HepG2 (cell line): ENCODE data around the gene MAN2C1. TPM values are rescaled to one million over a fixed set of nuclear protein-coding genes. Genes with fewer than 3 reads are reported as not detected.

Source experiments
- BRD4 ChIP-seq: sonication (generic); formaldehyde crosslinking; IDR thresholded peaks from 2 replicates; pipeline ENCODE4 v1.4.0; 2020; ENCODE audit warnings: missing genetic modification reagents
- DMAP1 ChIP-seq: IDR thresholded peaks from 2 replicates; pipeline ENCODE4 v1.6.1; 2016
- ERF ChIP-seq: IDR thresholded peaks from 2 replicates; pipeline ENCODE4 v1.6.1; 2018; ENCODE audit warnings: missing biosample characterization, missing genetic modification reagents
- GTF3A ChIP-seq: sonication (generic); formaldehyde crosslinking; conservative IDR thresholded peaks from 2 replicates; pipeline ENCODE4 v1.4.0; 2020; ENCODE audit warnings: mild to moderate bottlenecking, missing genetic modification reagents
- HMGA1 ChIP-seq: sonication (generic); formaldehyde crosslinking; conservative IDR thresholded peaks from 2 replicates; pipeline ENCODE4 v1.4.0; 2020; ENCODE audit warnings: missing genetic modification reagents
- HOXA7 ChIP-seq: sonication (generic); formaldehyde crosslinking; IDR thresholded peaks from 2 replicates; pipeline ENCODE4 v1.8.1; 2022; ENCODE audit warnings: mild to moderate bottlenecking, missing genetic modification reagents, moderate library complexity
- KLF6 ChIP-seq: IDR thresholded peaks from 2 replicates; pipeline ENCODE4 v1.8.0; 2016; ENCODE audit warnings: missing biosample characterization, missing genetic modification reagents
- NR2F1 ChIP-seq, 2 experiments: fragments of 450-650 bp in 1 of 2; formaldehyde crosslinking in 1 of 2; IDR thresholded peaks; 2 replicates each; pipeline versions ENCODE4 v1.5.0 to v1.6.1; 2016 to 2020; ENCODE audit warnings: mild to moderate bottlenecking in 1 of 2, missing compliant biosample characterization in 1 of 2, missing genetic modification reagents in 1 of 2, moderate library complexity in 1 of 2
- NR2F2 ChIP-seq: IDR thresholded peaks from 2 replicates; pipeline ENCODE4 v1.6.1; 2012; ENCODE audit warnings: low read depth, inconsistent platforms, borderline replicate concordance
- NR2F6 ChIP-seq, 2 experiments: IDR thresholded peaks; 2 replicates each; pipeline ENCODE4 v1.6.1; 2016; ENCODE audit warnings: antibody characterized with exemption in 1 of 2, mild to moderate bottlenecking in 1 of 2
- PAX8 ChIP-seq: sonication (generic); formaldehyde crosslinking; IDR thresholded peaks from 2 replicates; pipeline ENCODE4 v1.8.0; 2022; ENCODE audit warnings: mild to moderate bottlenecking, missing genetic modification reagents, borderline replicate concordance
- RCOR2 ChIP-seq: IDR thresholded peaks from 2 replicates; pipeline ENCODE4 v1.6.1; 2016; ENCODE audit warnings: missing biosample characterization, missing genetic modification reagents
- RXRA ChIP-seq: sonication (generic); formaldehyde crosslinking; IDR thresholded peaks from 2 replicates; pipeline ENCODE4 v1.5.1; 2020; ENCODE audit warnings: missing genetic modification reagents
- SATB2 ChIP-seq: sonication (generic); formaldehyde crosslinking; IDR thresholded peaks from 2 replicates; pipeline ENCODE4 v1.5.0; 2020; ENCODE audit warnings: missing genetic modification reagents
- SRY ChIP-seq: sonication (generic); formaldehyde crosslinking; IDR thresholded peaks from 2 replicates; pipeline ENCODE4 v1.8.0; 2022; ENCODE audit warnings: mild to moderate bottlenecking, missing genetic modification reagents
- ZBTB38 ChIP-seq: sonication (generic); formaldehyde crosslinking; IDR thresholded peaks from 2 replicates; pipeline ENCODE4 v1.5.1; 2020; ENCODE audit warnings: mild to moderate bottlenecking, missing genetic modification reagents
- ZNF280D ChIP-seq: sonication (generic); formaldehyde crosslinking; IDR thresholded peaks from 2 replicates; pipeline ENCODE4 v1.5.1; 2020; ENCODE audit warnings: mild to moderate bottlenecking, missing genetic modification reagents
- ZNF431 ChIP-seq: sonication (generic); formaldehyde crosslinking; IDR thresholded peaks from 2 replicates; pipeline ENCODE4 v1.9.0; 2022; ENCODE audit warnings: missing genetic modification reagents, low read depth, mild to moderate bottlenecking, borderline replicate concordance
- ZNF460 ChIP-seq: sonication (generic); formaldehyde crosslinking; IDR thresholded peaks from 2 replicates; pipeline ENCODE4 v1.5.1; 2020; ENCODE audit warnings: missing genetic modification reagents, mild to moderate bottlenecking, borderline replicate concordance
- ZNF547 ChIP-seq: sonication (generic); formaldehyde crosslinking; IDR thresholded peaks from 2 replicates; pipeline ENCODE4 v1.5.1; 2020; ENCODE audit warnings: mild to moderate bottlenecking, missing genetic modification reagents
- ZNF644 ChIP-seq: IDR thresholded peaks from 2 replicates; pipeline ENCODE4 v1.6.1; 2016; ENCODE audit warnings: low read depth
- ZNF703 ChIP-seq: sonication (generic); formaldehyde crosslinking; IDR thresholded peaks from 2 replicates; pipeline ENCODE4 v1.5.1; 2020; ENCODE audit warnings: missing genetic modification reagents, mild to moderate bottlenecking, moderate library complexity, borderline replicate concordance
- ZNF768 ChIP-seq: sonication (generic); formaldehyde crosslinking; IDR thresholded peaks from 2 replicates; pipeline ENCODE4 v1.4.0; 2020; ENCODE audit warnings: missing genetic modification reagents
- polyA plus RNA-seq, 8 experiments: library from polyadenylated mRNA; depleted of rRNA in 3 of 8; stranded (reverse) in 7 of 8; unstranded in 1 of 8; fragments of >200 nt; fragmentation: Illumina TruSeq in 4 of 8; extraction: Trizol in 4 of 8; gene quantifications; 2 replicates each; pipeline versions ENCODE4 v1.2.1 to v1.2.3, GENCODE V29; 2011 to 2016; ENCODE audit warnings: low read depth in 4 of 8, missing spikeins in 1 of 8, mixed read lengths in 1 of 8; ENCODE audit not compliant: insufficient read depth in 1 of 8
- total RNA-seq, 5 experiments: library from RNA; depleted of rRNA; stranded (reverse); fragments of >200 nt; fragmentation: Illumina TruSeq; extraction: Trizol; gene quantifications; 2 replicates each; pipeline ENCODE4 v1.2.3, GENCODE V29; 2016; ENCODE audit warnings: low read depth in 1 of 5
- TF ChIP-seq, protein P1 (sequence below), 2 experiments: sonication (generic) in 1 of 2; formaldehyde crosslinking in 1 of 2; IDR thresholded peaks; 2 replicates each; pipeline versions ENCODE4 v1.5.1 to v1.6.1; 2011 to 2020; ENCODE audit warnings: borderline replicate concordance in 1 of 2, low read depth in 1 of 2, low read length in 1 of 2, mild to moderate bottlenecking in 1 of 2, missing genetic modification reagents in 1 of 2, moderate library complexity in 1 of 2
- TF ChIP-seq, protein P2 (sequence below): IDR thresholded peaks from 2 replicates; pipeline ENCODE4 v1.6.1; 2018; ENCODE audit warnings: missing genetic modification reagents

The MAN2C1 gene
- total and polyA plus RNA-seq, 2 of the 13 experiments (the other 11 are each of a cell fraction or from before 2014, with no cell fraction given), result 62.6 to 71.0 TPM

DNA sequence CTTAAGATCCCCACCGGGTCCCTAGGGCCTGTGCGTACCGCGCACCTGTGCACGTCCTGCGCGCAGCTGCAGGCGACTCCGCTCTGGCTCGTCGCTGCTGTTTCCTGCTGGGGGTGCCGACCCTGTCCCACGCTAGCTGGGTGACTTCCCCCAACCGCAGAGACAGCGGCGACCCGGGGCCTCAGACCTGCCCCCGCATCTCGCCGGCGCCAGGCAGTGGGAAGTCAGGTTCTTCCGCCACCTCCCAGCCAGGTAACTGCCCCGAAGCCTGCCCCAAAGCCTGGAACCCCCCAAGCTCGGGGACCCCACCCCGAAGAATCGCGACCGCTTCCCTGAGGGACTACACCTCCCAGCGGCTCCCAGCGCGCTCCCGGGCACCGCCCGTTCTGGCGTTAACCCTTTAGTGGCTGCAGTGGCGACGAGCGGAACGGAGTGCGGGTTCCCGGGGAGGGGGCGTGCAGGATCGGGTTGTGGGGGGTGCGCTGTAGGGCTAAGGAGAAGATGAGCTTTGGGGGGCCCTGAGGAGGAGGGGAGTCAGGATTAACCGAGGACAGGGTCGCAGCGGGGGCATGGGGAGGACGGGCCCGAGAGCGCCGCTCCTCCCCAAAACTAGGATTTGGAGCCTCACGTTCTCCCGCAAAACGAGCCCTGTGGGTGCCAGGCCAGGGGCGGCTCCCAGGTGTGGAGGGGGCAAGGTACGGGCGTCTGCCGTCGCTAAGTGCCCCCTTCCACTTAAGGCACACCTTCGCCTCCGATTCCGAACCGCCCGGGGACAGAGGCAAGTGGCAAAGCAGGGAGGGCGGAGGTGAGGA lies 21.0 kb downstream of the MAN2C1 start (continued):
- TF ChIP-seq ZNF280D (CRISPR knock-in tag) (no peak), ZNF460 (CRISPR knock-in tag) (no peak), BRD4 (CRISPR knock-in tag) (peak; percentile 55; the same call in 1 of the 2 replicates), NR2F2 (no peak), RCOR2 (CRISPR knock-in tag) (no peak), SATB2 (CRISPR knock-in tag) (no peak; the same call in 1 of the 2 replicates), ZNF768 (CRISPR knock-in tag) (0 out of 2 replicates have a peak, but pooled peaks have one; percentile 15), GTF3A (CRISPR knock-in tag) (0 out of 2 replicates have a peak, but pooled peaks have one; percentile 29), DMAP1 (CRISPR knock-in tag) (no peak), ZNF644 (CRISPR knock-in tag) (no peak), HOXA7 (CRISPR knock-in tag) (no peak), ZNF547 (CRISPR knock-in tag) (peak; percentile 56; the same call in 1 of the 2 replicates), ZNF431 (CRISPR knock-in tag) (no peak), ZNF703 (0 out of 2 replicates have a peak, but pooled peaks have one; percentile 62), ZBTB38 (CRISPR knock-in tag) (no peak), KLF6 (CRISPR knock-in tag) (no peak; the same call in 1 of the 2 replicates), RXRA (CRISPR knock-in tag) (0 out of 2 replicates have a peak, but pooled peaks have one; percentile 7), HMGA1 (CRISPR knock-in tag) (no peak), SRY (no peak), NR2F1 (CRISPR knock-in tag; IDR thresholded peaks at IDR 0.05) (no peak), ERF (no peak), PAX8 (CRISPR knock-in tag) (no peak), NR2F6 (IDR thresholded peaks at IDR 0.05) (no peak), NR2F6 (CRISPR knock-in tag; IDR thresholded peaks at IDR 0.05) (0 out of 2 replicates have a peak, but pooled peaks have one; percentile 12)
- TF ChIP-seq, protein P1, sequence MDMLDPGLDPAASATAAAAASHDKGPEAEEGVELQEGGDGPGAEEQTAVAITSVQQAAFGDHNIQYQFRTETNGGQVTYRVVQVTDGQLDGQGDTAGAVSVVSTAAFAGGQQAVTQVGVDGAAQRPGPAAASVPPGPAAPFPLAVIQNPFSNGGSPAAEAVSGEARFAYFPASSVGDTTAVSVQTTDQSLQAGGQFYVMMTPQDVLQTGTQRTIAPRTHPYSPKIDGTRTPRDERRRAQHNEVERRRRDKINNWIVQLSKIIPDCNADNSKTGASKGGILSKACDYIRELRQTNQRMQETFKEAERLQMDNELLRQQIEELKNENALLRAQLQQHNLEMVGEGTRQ (IDR thresholded peaks at IDR 0.05; ENCODE audit: low read depth, low read length), result no peak
- TF ChIP-seq, protein P1 (CRISPR knock-in tag; IDR thresholded peaks at IDR 0.05; ENCODE audit: borderline replicate concordance), result no peak
- TF ChIP-seq, protein P2, sequence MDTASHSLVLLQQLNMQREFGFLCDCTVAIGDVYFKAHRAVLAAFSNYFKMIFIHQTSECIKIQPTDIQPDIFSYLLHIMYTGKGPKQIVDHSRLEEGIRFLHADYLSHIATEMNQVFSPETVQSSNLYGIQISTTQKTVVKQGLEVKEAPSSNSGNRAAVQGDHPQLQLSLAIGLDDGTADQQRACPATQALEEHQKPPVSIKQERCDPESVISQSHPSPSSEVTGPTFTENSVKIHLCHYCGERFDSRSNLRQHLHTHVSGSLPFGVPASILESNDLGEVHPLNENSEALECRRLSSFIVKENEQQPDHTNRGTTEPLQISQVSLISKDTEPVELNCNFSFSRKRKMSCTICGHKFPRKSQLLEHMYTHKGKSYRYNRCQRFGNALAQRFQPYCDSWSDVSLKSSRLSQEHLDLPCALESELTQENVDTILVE (CRISPR knock-in tag), result no peak
